H1 (cell line): Measurements from ENCODE around the gene PCNX1. TPM values are rescaled to one million over a fixed set of nuclear protein-coding genes. Genes with fewer than 3 reads are reported as not detected.
A peak's percentile ranks its signal among the peaks of the same experiment; 100 is the strongest.

Experiments
- CTCF ChIA-PET: fragments of 300-600 bp; sonication (Branson Sonifier 250); formaldehyde crosslinking; loops from one replicate; lab custom pipeline; 2021; ENCODE audit not compliant: partially characterized antibody; lab: Charles Lee
- POLR2A ChIA-PET: fragments of 300-600 bp; sonication (Branson Sonifier 250); formaldehyde crosslinking; loops from one replicate; lab custom pipeline; 2021; ENCODE audit warnings: inconsistent platforms; ENCODE audit not compliant: partially characterized antibody; lab: Charles Lee
- DNase-seq, 2 experiments: peaks; one replicate each; pipeline versions ENCODE4 v3.0.0 to v3.0.0-alpha.2; 2010 to 2022; ENCODE audit warnings: low spot score in 2 of 2, low read depth in 1 of 2, mixed read lengths in 1 of 2
- FAIRE-seq: peaks from 2 replicates; lab custom pipeline; 2011; peaks lifted over from hg19 to GRCh38; lab: Jason Lieb, UNC
- H2AFZ ChIP-seq: 2 replicates; pipeline ENCODE4 v1.8.1; 2012; ENCODE audit warnings: low read length, inconsistent platforms
- H2AK5ac ChIP-seq: 2 replicates; pipeline ENCODE4 v1.6.1; 2013; ENCODE audit warnings: low read depth, low read length
- H2BK120ac ChIP-seq: replicated peaks from 2 replicates; pipeline ENCODE3; 2013; ENCODE audit warnings: low read depth, low read length, inconsistent platforms
- H2BK12ac ChIP-seq: 2 replicates; pipeline ENCODE4 v1.6.1; 2013; ENCODE audit warnings: low read depth, low read length
- H2BK15ac ChIP-seq: 2 replicates; pipeline ENCODE4 v1.6.1; 2013; ENCODE audit warnings: low read length
- H2BK20ac ChIP-seq: 2 replicates; pipeline ENCODE4 v1.6.1; 2013; ENCODE audit warnings: low read length
- H2BK5ac ChIP-seq: 2 replicates; pipeline ENCODE4 v1.6.1; 2013; ENCODE audit warnings: low read depth, low read length
- H3K14ac ChIP-seq: 2 replicates; pipeline ENCODE4 v1.6.1; 2013; ENCODE audit warnings: inconsistent platforms; ENCODE audit not compliant: insufficient read length
- H3K18ac ChIP-seq: 2 replicates; pipeline ENCODE4 v1.6.1; 2013; ENCODE audit warnings: low read length; ENCODE audit errors: extremely low read depth
- H3K23ac ChIP-seq: 2 replicates; pipeline ENCODE4 v1.6.1; 2013; ENCODE audit warnings: inconsistent platforms; ENCODE audit not compliant: insufficient read length
- H3K23me2 ChIP-seq: 2 replicates; pipeline ENCODE4 v1.6.1; 2013; ENCODE audit warnings: low read depth, low read length
- H3K27ac ChIP-seq: 2 replicates; pipeline ENCODE4 v1.6.1; 2011; ENCODE audit warnings: low read depth, low read length, inconsistent platforms
- H3K27me3 ChIP-seq, 4 experiments: replicated peaks in 1 of 4; 1 replicate in 1 of 4; 2 replicates in 3 of 4; pipeline versions ENCODE4 v1.6.1 to v1.8.1; 2011 to 2013; ENCODE audit warnings: low read length in 3 of 4, mild to moderate bottlenecking in 3 of 4, inconsistent platforms in 2 of 4, mixed read lengths in 2 of 4, moderate library complexity in 1 of 4; ENCODE audit not compliant: control insufficient read depth in 3 of 4, insufficient read depth in 3 of 4; ENCODE audit errors: extremely low read depth in 1 of 4
- H3K36me3 ChIP-seq, 4 experiments: 2 replicates each; pipeline versions ENCODE4 v1.6.1 to v1.8.1; 2011 to 2013; ENCODE audit warnings: mild to moderate bottlenecking in 4 of 4, low read length in 3 of 4, moderate library complexity in 2 of 4, control low read depth in 1 of 4, inconsistent platforms in 1 of 4; ENCODE audit not compliant: insufficient read depth in 4 of 4, control insufficient read depth in 2 of 4
- H3K4ac ChIP-seq: replicated peaks from 2 replicates; pipeline ENCODE3; 2013; ENCODE audit warnings: low read length, low read depth, mixed read lengths, inconsistent platforms; ENCODE audit not compliant: insufficient read length
- H3K4me1 ChIP-seq, 4 experiments: replicated peaks in 1 of 4; 1 replicate in 1 of 4; 2 replicates in 3 of 4; pipeline versions ENCODE4 v1.6.1 to v1.8.1; 2011 to 2013; ENCODE audit warnings: low read length in 3 of 4, inconsistent platforms in 2 of 4, mixed read lengths in 1 of 4; ENCODE audit not compliant: insufficient read depth in 4 of 4, control insufficient read depth in 3 of 4
- H3K4me2 ChIP-seq, 2 experiments: 2 replicates each; pipeline versions ENCODE4 v1.6.1 to v1.8.1; 2011 to 2013; ENCODE audit warnings: low read depth in 2 of 2, low read length in 2 of 2, control low read depth in 1 of 2, inconsistent platforms in 1 of 2, mild to moderate bottlenecking in 1 of 2; ENCODE audit not compliant: insufficient read depth in 1 of 2
- H3K4me3 ChIP-seq, 4 experiments: fragments of 200-600, 300-600 bp in 1 of 4; sonication (generic), shearing (Covaris generic), sonication (Bioruptor Twin) in 1 of 4; 2 replicates each; pipeline versions ENCODE4 v1.5.1 to v1.8.1; 2011 to 2016; ENCODE audit warnings: low read length in 4 of 4, low read depth in 3 of 4, control low read depth in 2 of 4, inconsistent platforms in 2 of 4, mild to moderate bottlenecking in 2 of 4, mixed read lengths in 1 of 4, moderate library complexity in 1 of 4; ENCODE audit not compliant: insufficient read depth in 2 of 4; ENCODE audit errors: extremely low read depth in 1 of 4
- H3K56ac ChIP-seq: replicated peaks from 2 replicates; pipeline ENCODE3; 2013; ENCODE audit warnings: low read depth, mild to moderate bottlenecking, mixed read lengths, low read length, inconsistent platforms; ENCODE audit not compliant: insufficient read length
- H3K79me1 ChIP-seq: 2 replicates; pipeline ENCODE4 v1.6.1; 2013; ENCODE audit warnings: low read depth, low read length, control low read depth
- H3K79me2 ChIP-seq, 2 experiments: 2 replicates each; pipeline versions ENCODE4 v1.6.1 to v1.8.1; 2012 to 2013; ENCODE audit warnings: low read length in 2 of 2, mild to moderate bottlenecking in 2 of 2, inconsistent platforms in 1 of 2; ENCODE audit not compliant: insufficient read depth in 2 of 2, control insufficient read depth in 1 of 2
- H3K9ac ChIP-seq, 4 experiments: replicated peaks in 1 of 4; 1 replicate in 1 of 4; 2 replicates in 3 of 4; pipeline versions ENCODE4 v1.6.1 to v1.8.1; 2011 to 2013; ENCODE audit warnings: low read depth in 3 of 4, low read length in 3 of 4, control low read depth in 2 of 4, mild to moderate bottlenecking in 2 of 4, moderate library complexity in 2 of 4, inconsistent platforms in 1 of 4; ENCODE audit errors: extremely low read depth in 1 of 4
- H3K9me3 ChIP-seq, 2 experiments: 2 replicates each; pipeline versions ENCODE4 v1.6.1 to v1.8.1; 2012 to 2013; ENCODE audit warnings: mild to moderate bottlenecking in 2 of 2, moderate library complexity in 2 of 2, control low read depth in 1 of 2, inconsistent platforms in 1 of 2, low read depth in 1 of 2, low read length in 1 of 2, mixed read lengths in 1 of 2; ENCODE audit not compliant: insufficient read depth in 2 of 2
- H4K20me1 ChIP-seq, 2 experiments: replicated peaks in 1 of 2; 2 replicates each; pipeline versions ENCODE3 to v1.8.1; 2011 to 2013; ENCODE audit warnings: inconsistent platforms in 2 of 2, low read length in 2 of 2, mild to moderate bottlenecking in 1 of 2; ENCODE audit not compliant: insufficient read depth in 2 of 2, control insufficient read depth in 1 of 2
- H4K5ac ChIP-seq: 2 replicates; pipeline ENCODE4 v1.6.1; 2013; ENCODE audit warnings: low read length, low read depth, mixed read lengths, inconsistent platforms; ENCODE audit not compliant: insufficient read length
- H4K8ac ChIP-seq: 2 replicates; pipeline ENCODE4 v1.8.0; 2013; ENCODE audit warnings: mild to moderate bottlenecking, moderate library complexity, low read length, inconsistent platforms; ENCODE audit not compliant: insufficient read depth; ENCODE audit errors: extremely low read depth
- H4K91ac ChIP-seq: replicated peaks from 2 replicates; pipeline ENCODE3; 2013; ENCODE audit warnings: low read length, mixed read lengths, inconsistent platforms; ENCODE audit not compliant: insufficient read length
- CBX8 ChIP-seq: fragments of 300-800, 300-1000 bp; sonication (generic); IDR thresholded peaks from 2 replicates; pipeline ENCODE4 v1.7.1; 2016; ENCODE audit warnings: low read depth, low read length, borderline replicate concordance
- FOSL1 ChIP-seq: IDR thresholded peaks from 2 replicates; pipeline ENCODE4 v1.6.1; 2011; ENCODE audit warnings: mild to moderate bottlenecking, low read depth, low read length, moderate library complexity; ENCODE audit not compliant: insufficient read depth
- GTF2F1 ChIP-seq: IDR thresholded peaks from 2 replicates; pipeline ENCODE4 v1.6.1; 2012; ENCODE audit warnings: low read depth, low read length, improper control_type of control experiment, borderline replicate concordance
- SIRT6 ChIP-seq: IDR thresholded peaks from one replicate; pipeline ENCODE4 v1.7.1; 2012; ENCODE audit warnings: low read length, inconsistent platforms
- WGBS, 2 experiments: shearing (Covaris generic) in 1 of 2; methylation state at CpG; one replicate each; pipeline versions ENCODE4 v1.1.6 to v1.1.7; 2013 to 2015; ENCODE audit warnings: low lambda C conversion rate in 2 of 2, mixed read lengths in 2 of 2, inconsistent platforms in 1 of 2, low coverage in 1 of 2, missing lambda C conversion rate in 1 of 2; ENCODE audit not compliant: insufficient replicate concordance in 2 of 2, insufficient coverage in 1 of 2, insufficient read length in 1 of 2; ENCODE audit errors: extremely low coverage in 1 of 2, missing lambda C conversion rate in 1 of 2; 5-methylcytosine and 5-hydroxymethylcytosine counted together
- polyA plus RNA-seq, 7 experiments: library from polyadenylated mRNA; depleted of rRNA in 3 of 7; stranded (reverse) in 5 of 7; unstranded in 2 of 7; fragments of >200 nt in 5 of 7; fragments of 200-250 nt in 2 of 7; gene quantifications; 1 replicate in 5 of 7; 2 replicates in 1 of 7; 4 replicates in 1 of 7; pipeline versions ENCODE4 v1.2.1 to v1.2.3, GENCODE V29; 2011 to 2013; ENCODE audit warnings: missing spikeins in 2 of 7, mixed read lengths in 2 of 7
- total RNA-seq: library from RNA; stranded (reverse); fragmentation: NEBNext Ultra II Directional; extraction: Animal tissue kit (Norgen Biotek cat#: 25700); gene quantifications from 2 replicates; pipeline ENCODE4 v1.2.1, GENCODE V29; 2021

The PCNX1 gene
- total and polyA plus RNA-seq, 2 of the 8 experiments (the other 6 are each of a cell fraction or from before 2014, with no cell fraction given), result 37.7 to 53.2 TPM

- Histone ChIP-seq H4K5ac (no peak overlapping the region), H3K79me2 (peaks cover 0 to 3% of the 10 kb centered on the region in 2 experiments; a peak in 1 of 4 replicates), H3K4me2 (no peak overlapping the region; a peak in 1 of 4 replicates), H3K9ac (no peak overlapping the region), H2BK5ac (no peak overlapping the region), H3K27me3 (no peaks in the 10 kb centered on the region), H2AK5ac (no peak overlapping the region), H3K18ac (no peak overlapping the region), H3K4me3 (no peak overlapping the region), H3K23ac (no peak overlapping the region), H2AFZ (no peak overlapping the region), H3K23me2 (no peaks in the 10 kb centered on the region), H2BK12ac (no peak overlapping the region), H3K56ac (no peak overlapping the region), H3K14ac (no peak overlapping the region), H4K20me1 (no peaks in the 10 kb centered on the region), H2BK15ac (no peak overlapping the region), H2BK20ac (no peak overlapping the region), H2BK120ac (no peak overlapping the region), H3K27ac (no peak overlapping the region), H4K91ac (no peak overlapping the region), H3K36me3 (peaks cover 0 to 3% (median 0%) of the 10 kb centered on the region in 4 experiments; a peak in 1 of 8 replicates), H4K8ac (no peak overlapping the region), H3K79me1 (no peaks in the 10 kb centered on the region), H3K4me1 (no peaks in the 10 kb centered on the region), H3K4ac (no peak overlapping the region), H3K9me3 (no peaks in the 10 kb centered on the region)
- FAIRE-seq (peak; percentile 45), DNase-seq (no peak)
- TF ChIP-seq FOSL1 (no peak), GTF2F1 (no peak), SIRT6 (no peak), CBX8 (no peak)
- CTCF ChIA-PET, result no interaction called here
- POLR2A ChIA-PET, result no interaction called here
- 88% methylated on average over 5 of the region's 5 CpGs; no CpG with 5 or more reads in 1 of the 2 experiments for WGBS, 2 experiments
Observed at GRCh38 chr14:71001742-71002141, 94.5 kb downstream of the PCNX1 start.
